ENCODE results near the gene USP14.

Gene USP14

DNA sequence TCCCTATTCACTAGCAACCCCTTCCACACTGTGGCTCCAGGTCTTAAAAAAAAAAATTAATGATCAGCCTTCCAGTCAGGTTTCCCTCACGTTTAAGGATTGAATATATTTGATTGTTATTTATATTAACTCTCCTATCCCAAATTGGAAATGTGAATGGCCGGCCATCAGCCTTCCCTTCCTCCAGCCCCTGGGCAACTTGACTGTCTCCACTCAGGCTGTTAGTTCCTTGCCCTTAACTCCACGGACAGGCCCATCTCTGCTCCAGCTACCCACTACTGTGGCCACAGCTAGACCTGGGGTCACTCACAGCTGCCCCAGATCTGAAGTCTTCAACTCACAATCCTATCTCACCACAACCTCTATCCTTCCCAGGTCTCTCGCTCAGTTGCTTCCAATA lies 69.5 kb downstream of the USP14 start:
- H3K4me3 ChIP-seq (ENCODE audit: low read depth, low read length): no peak overlapping the region
- DNase-seq (ENCODE audit: low read depth): no peak
- TF ChIP-seq, protein P1, sequence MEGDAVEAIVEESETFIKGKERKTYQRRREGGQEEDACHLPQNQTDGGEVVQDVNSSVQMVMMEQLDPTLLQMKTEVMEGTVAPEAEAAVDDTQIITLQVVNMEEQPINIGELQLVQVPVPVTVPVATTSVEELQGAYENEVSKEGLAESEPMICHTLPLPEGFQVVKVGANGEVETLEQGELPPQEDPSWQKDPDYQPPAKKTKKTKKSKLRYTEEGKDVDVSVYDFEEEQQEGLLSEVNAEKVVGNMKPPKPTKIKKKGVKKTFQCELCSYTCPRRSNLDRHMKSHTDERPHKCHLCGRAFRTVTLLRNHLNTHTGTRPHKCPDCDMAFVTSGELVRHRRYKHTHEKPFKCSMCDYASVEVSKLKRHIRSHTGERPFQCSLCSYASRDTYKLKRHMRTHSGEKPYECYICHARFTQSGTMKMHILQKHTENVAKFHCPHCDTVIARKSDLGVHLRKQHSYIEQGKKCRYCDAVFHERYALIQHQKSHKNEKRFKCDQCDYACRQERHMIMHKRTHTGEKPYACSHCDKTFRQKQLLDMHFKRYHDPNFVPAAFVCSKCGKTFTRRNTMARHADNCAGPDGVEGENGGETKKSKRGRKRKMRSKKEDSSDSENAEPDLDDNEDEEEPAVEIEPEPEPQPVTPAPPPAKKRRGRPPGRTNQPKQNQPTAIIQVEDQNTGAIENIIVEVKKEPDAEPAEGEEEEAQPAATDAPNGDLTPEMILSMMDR (IDR thresholded peaks at IDR 0.05; ENCODE audit: control insufficient read depth, extremely low read depth, insufficient read depth): no peak

DNA sequence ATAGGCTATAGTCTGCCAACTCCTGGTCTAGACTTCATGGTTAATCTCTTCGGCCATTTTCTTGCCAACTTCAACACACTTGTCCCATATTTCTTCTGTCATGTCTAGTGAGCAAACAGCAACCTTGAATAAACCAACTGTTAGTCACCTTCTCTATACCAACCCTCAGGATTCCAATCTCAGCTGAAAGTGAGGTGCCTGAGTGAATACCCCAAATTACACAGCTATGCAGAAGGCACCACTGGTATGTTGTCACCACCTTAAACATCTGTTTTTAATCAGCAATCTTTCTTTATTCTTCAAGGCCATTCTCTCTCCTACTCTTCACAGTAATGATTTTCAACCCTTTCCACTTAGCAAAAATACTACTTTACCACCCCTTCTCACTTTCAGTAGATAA lies 70.2 kb downstream of the USP14 start:
- H3K4me3 ChIP-seq (ENCODE audit: low read depth, low read length): no peak overlapping the region
- TF ChIP-seq, protein P1 (IDR thresholded peaks at IDR 0.05; ENCODE audit: control insufficient read depth, extremely low read depth, insufficient read depth): no peak
- no peak for DNase-seq (ENCODE audit: low read depth)

DNA sequence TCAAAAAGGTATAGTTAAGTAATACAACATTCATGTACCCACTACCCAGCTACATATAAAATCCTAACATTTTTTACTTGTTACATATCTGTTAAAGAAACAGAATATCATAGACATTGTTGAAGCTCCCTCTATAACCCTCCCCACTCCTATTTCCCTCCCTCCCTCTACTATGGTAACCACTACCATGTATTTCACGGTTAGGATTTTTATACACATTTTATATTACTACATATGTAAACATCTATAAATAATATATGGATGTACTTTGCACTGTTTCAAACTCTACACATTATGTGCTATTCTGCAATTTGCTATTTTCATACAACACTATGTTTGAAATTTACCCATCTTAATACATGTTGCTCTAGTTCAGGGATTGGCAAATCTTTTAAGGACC lies 73.2 kb downstream of the USP14 start:
- DNase-seq (ENCODE audit: low read depth): no peak
- TF ChIP-seq, protein P1 (IDR thresholded peaks at IDR 0.05; ENCODE audit: control insufficient read depth, extremely low read depth, insufficient read depth): no peak
- H3K4me3 ChIP-seq (ENCODE audit: low read depth, low read length): no peak overlapping the region

DNA sequence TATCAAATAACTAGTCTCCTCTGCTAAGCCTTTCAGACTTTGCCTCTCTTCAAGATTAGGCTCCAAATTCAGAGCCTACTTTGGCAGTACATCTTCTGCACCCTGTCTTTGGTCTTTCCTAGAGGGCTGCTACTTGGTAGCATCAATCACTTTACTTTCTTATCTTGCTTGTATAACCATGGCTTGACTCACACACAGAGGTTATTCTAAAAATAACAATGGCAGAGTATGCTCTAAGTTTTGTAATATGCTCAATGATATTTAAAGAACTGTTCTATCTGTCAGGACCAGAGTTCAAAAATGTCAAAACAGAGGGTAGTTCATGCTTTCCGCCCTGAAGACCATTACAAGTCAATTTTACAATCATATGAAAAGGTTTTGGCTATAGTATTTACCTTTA lies 81.8 kb downstream of the USP14 start:
- DNase-seq (ENCODE audit: low read depth): no peak
- H3K4me3 ChIP-seq (ENCODE audit: low read depth, low read length): no peak overlapping the region
- TF ChIP-seq, protein P1 (IDR thresholded peaks at IDR 0.05; ENCODE audit: control insufficient read depth, extremely low read depth, insufficient read depth): no peak

DNA sequence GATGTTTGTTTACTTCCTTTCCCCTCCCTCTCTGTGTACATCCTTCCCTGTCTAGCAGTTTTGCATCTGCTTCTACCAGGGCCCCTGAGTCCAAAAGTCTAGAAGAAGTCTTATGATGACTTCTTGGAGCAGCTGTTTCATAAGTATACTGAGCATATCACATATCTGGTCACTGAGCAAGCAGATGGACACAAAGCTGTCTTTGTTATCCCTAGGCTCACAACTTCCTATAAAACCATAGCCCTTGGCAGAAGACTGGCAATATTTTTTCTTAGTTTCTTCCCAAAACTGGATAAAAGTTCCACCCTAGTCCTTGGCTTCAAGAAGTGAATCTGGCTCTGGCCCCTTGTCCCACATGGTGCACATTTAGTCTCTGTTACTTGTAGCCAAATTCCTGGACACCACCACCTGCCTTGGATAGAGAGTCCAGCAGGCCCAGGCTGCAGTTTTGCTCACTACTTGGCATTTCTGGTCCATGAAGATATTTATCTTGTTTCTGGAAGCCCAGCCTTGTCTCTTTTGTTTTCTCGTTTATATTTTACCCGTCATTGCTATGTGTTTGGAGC lies 87.0 kb downstream of the USP14 start:
- H3K4me3 ChIP-seq (ENCODE audit: low read depth, low read length): no peak overlapping the region
- DNase-seq (ENCODE audit: low read depth): no peak
- TF ChIP-seq, protein P1 (IDR thresholded peaks at IDR 0.05; ENCODE audit: control insufficient read depth, extremely low read depth, insufficient read depth): no peak

DNA sequence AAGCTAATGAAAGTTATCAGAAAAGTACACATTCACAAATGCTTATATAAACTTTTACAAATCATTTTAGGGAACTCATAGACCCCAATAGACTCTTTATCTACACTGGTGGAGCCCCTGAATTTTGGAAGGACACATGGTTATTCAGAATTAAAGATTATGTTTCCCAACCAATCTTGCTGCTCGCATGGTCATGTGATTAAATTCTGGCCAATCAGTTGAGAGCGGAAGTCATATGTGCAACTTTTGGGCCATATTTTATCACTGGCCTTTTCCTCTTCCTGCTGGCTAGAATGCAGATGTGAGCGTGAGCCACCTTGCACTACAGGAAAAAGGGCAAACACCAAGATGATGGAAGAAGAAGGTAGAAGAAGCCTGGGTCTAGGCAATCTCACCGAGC lies 89.7 kb downstream of the USP14 start:
- H3K4me3 ChIP-seq (ENCODE audit: low read depth, low read length): no peak overlapping the region
- TF ChIP-seq, protein P1 (IDR thresholded peaks at IDR 0.05; ENCODE audit: control insufficient read depth, extremely low read depth, insufficient read depth): no peak
- DNase-seq (ENCODE audit: low read depth): no peak

DNA sequence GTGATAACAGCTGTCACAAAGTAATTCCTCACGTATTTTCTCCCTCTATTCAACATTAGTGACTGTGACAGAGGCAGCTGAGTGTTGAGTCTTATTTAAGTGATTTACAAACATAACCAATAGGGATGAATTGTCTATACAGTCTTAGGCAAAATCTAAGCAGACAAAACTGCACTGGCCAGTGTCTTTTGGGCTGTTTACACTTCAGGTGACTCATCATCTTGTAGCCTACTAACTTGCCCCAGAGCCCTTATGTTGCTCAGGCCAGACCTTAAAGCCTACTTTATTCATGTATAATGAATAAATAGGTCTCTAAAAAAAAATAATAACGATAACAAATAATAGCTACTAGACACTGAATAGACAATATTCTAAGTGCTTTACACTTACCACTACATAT lies 92.3 kb downstream of the USP14 start:
- TF ChIP-seq, protein P1 (IDR thresholded peaks at IDR 0.05; ENCODE audit: control insufficient read depth, extremely low read depth, insufficient read depth): no peak
- DNase-seq (ENCODE audit: low read depth): peak; percentile 28
- no peak overlapping the region for H3K4me3 ChIP-seq (ENCODE audit: low read depth, low read length)

Data from LNCaP clone FGC (cell line).